ENCODE data around the gene WFDC6. TPM values are rescaled to one million over a fixed set of nuclear protein-coding genes. Genes with fewer than 3 reads are reported as not detected.

Gene WFDC6
- total and polyA plus RNA-seq, 2 experiments from 2014 or later = not detected

- no peak for DNase-seq (ENCODE audit: low read depth in 1 of 2, low spot score in 1 of 2)
- TF ChIP-seq CTCF (IDR thresholded peaks at IDR 0.05; ENCODE audit: low read depth, low read length) = no peak
- H3K27ac ChIP-seq = no peak overlapping the region
- no peaks in the 10 kb centered on the region for H3K9me3 ChIP-seq (ENCODE audit: low read depth)
- H3K4me3 ChIP-seq = no peak overlapping the region
- H3K27me3 ChIP-seq = no peaks in the 10 kb centered on the region
- no peaks in the 10 kb centered on the region for H3K4me1 ChIP-seq (ENCODE audit: low read depth)
- H3K36me3 ChIP-seq = no peaks in the 10 kb centered on the region
Measured at GRCh38 chr20:45545351-45545750, 6.1 kb upstream of the WFDC6 start.

- TF ChIP-seq CTCF (IDR thresholded peaks at IDR 0.05; ENCODE audit: low read depth, low read length) = no peak
- no peaks in the 10 kb centered on the region for H3K9me3 ChIP-seq (ENCODE audit: low read depth)
- H3K27me3 ChIP-seq = peaks cover 2% of the 10 kb centered on the region
- no peak for DNase-seq (ENCODE audit: low read depth in 1 of 2, low spot score in 1 of 2)
- H3K4me3 ChIP-seq = no peak overlapping the region
- H3K36me3 ChIP-seq = no peaks in the 10 kb centered on the region
- H3K4me1 ChIP-seq (ENCODE audit: low read depth) = no peaks in the 10 kb centered on the region
- no peak overlapping the region for H3K27ac ChIP-seq
Measured at GRCh38 chr20:45538209-45538799, 978 bp downstream of the WFDC6 start.

GRCh38 chr20:45527294-45527693, 12.0 kb downstream of the WFDC6 start:
- Histone ChIP-seq H3K36me3 (no peaks in the 10 kb centered on the region), H3K27ac (no peak overlapping the region), H3K27me3 (peaks cover 4% of the 10 kb centered on the region), H3K4me3 (no peak overlapping the region), H3K9me3 (ENCODE audit: low read depth) (no peaks in the 10 kb centered on the region), H3K4me1 (ENCODE audit: low read depth) (no peaks in the 10 kb centered on the region)
- TF ChIP-seq CTCF (IDR thresholded peaks at IDR 0.05; ENCODE audit: low read depth, low read length) = no peak
- no peak for DNase-seq (ENCODE audit: low read depth in 1 of 2, low spot score in 1 of 2)

GRCh38 chr20:45523821-45524220, 15.5 kb downstream of the WFDC6 start:
- no peak for DNase-seq (ENCODE audit: low read depth in 1 of 2, low spot score in 1 of 2)
- Histone ChIP-seq H3K27ac (no peak overlapping the region), H3K27me3 (peaks cover 4% of the 10 kb centered on the region), H3K9me3 (ENCODE audit: low read depth) (no peaks in the 10 kb centered on the region), H3K4me1 (ENCODE audit: low read depth) (peaks cover 2% of the 10 kb centered on the region), H3K4me3 (no peak overlapping the region), H3K36me3 (no peaks in the 10 kb centered on the region)
- no peak for TF ChIP-seq CTCF (IDR thresholded peaks at IDR 0.05; ENCODE audit: low read depth, low read length)

- no peak overlapping the region for H3K4me3 ChIP-seq
- DNase-seq (ENCODE audit: low read depth in 1 of 2, low spot score in 1 of 2) = no peak
- H3K9me3 ChIP-seq (ENCODE audit: low read depth) = no peaks in the 10 kb centered on the region
- no peak for TF ChIP-seq CTCF (IDR thresholded peaks at IDR 0.05; ENCODE audit: low read depth, low read length)
- peaks cover 14% of the 10 kb centered on the region for H3K27me3 ChIP-seq
- no peak overlapping the region for H3K27ac ChIP-seq
- peaks cover 2% of the 10 kb centered on the region for H3K4me1 ChIP-seq (ENCODE audit: low read depth)
- H3K36me3 ChIP-seq = no peaks in the 10 kb centered on the region
Measured at GRCh38 chr20:45518282-45518681, 21.0 kb downstream of the WFDC6 start.
